Kidney (tissue), 14 donors: Measurements from ENCODE around the gene FOS. TPM values are rescaled to one million over a fixed set of nuclear protein-coding genes. Genes with fewer than 3 reads are reported as not detected.

Experiments
- DNase-seq, 5 donors: peaks; one replicate each; pipeline ENCODE4 v3.0.0-alpha.2; 2013 to 2020
- FAIRE-seq: peaks from 2 replicates; lab custom pipeline; 2012; peaks lifted over from hg19 to GRCh38; lab: Jason Lieb, UNC
- H3K27ac ChIP-seq, 2 donors: one replicate each; pipeline ENCODE4 v1.7.0; 2013; ENCODE audit warnings: low read depth in 2 of 2, low read length in 2 of 2, inconsistent platforms in 1 of 2
- H3K27me3 ChIP-seq: one replicate; pipeline ENCODE4 v1.7.1; 2013; ENCODE audit warnings: low read length, inconsistent platforms; ENCODE audit not compliant: control insufficient read depth, insufficient read depth
- H3K36me3 ChIP-seq, 3 donors: one replicate each; pipeline versions ENCODE4 v1.7.0 to v1.7.1; 2013; ENCODE audit warnings: low read length in 3 of 3, control low read depth in 1 of 3, inconsistent platforms in 1 of 3; ENCODE audit not compliant: insufficient read depth in 3 of 3, control insufficient read depth in 2 of 3
- H3K4me1 ChIP-seq, 3 donors: one replicate each; pipeline versions ENCODE4 v1.7.0 to v1.7.1; 2013; ENCODE audit warnings: low read length in 3 of 3, inconsistent platforms in 1 of 3, low read depth in 1 of 3; ENCODE audit not compliant: control insufficient read depth in 2 of 3, insufficient read depth in 2 of 3
- H3K4me3 ChIP-seq, 3 donors: one replicate each; pipeline versions ENCODE4 v1.7.0 to v1.8.1; 2013; ENCODE audit warnings: low read length in 3 of 3, control low read depth in 1 of 3, inconsistent platforms in 1 of 3
- H3K9ac ChIP-seq, 3 donors: one replicate each; pipeline versions ENCODE4 v1.7.0 to v1.7.1; 2013; ENCODE audit warnings: low read length in 3 of 3, control low read depth in 1 of 3, inconsistent platforms in 1 of 3
- H3K9me3 ChIP-seq, 3 donors: one replicate each; pipeline versions ENCODE4 v1.7.0 to v1.7.1; 2013; ENCODE audit warnings: low read length in 3 of 3, control low read depth in 1 of 3, inconsistent platforms in 1 of 3; ENCODE audit not compliant: control insufficient read depth in 2 of 3, insufficient read depth in 1 of 3
- CTCF ChIP-seq: IDR thresholded peaks from 3 replicates; pipeline ENCODE4 v1.5.1; 2012; ENCODE audit warnings: mild to moderate bottlenecking, moderate library complexity, borderline replicate concordance; ENCODE audit not compliant: insufficient read depth; ENCODE audit errors: extremely low read depth
- intact Hi-C: fragments of 100-400 bp; cut with DNase I; formaldehyde crosslinking; loops from one replicate; pipeline ENCODE4 v1.11.1; 2022
- polyA plus RNA-seq: library from polyadenylated mRNA; stranded (reverse); fragments of 350-450 nt; fragmentation: Illumina TruSeq; extraction: RNeasy Lipid Tissue Mini Kit (QIAGEN cat#74804); gene quantifications from one replicate; pipeline ENCODE4 v1.2.3, GENCODE V29; 2014; ENCODE audit warnings: low read depth, low replicate concordance; ENCODE audit not compliant: insufficient read depth
- total RNA-seq: library from RNA; stranded (reverse); fragmentation: NEBNext Ultra II Directional; extraction: Animal tissue kit (Norgen Biotek cat#: 25700); gene quantifications from one replicate; pipeline ENCODE4 v1.2.1, GENCODE V29; 2021
- donor health status: control.
- donor health status: control.
- donor health status: control.
- donor health status: control.
- donor health status: control.
- donor health status: DM: yes; HTN: yes; CAD: no.
- donor health status: Normal renal cell carcinoma (clear cell type).

The FOS gene
- total and polyA plus RNA-seq, 2 donors from 2014 or later = 116 to 193 TPM

GRCh38 chr14:75273272-75274049 is 5.2 kb upstream of the FOS start:
- H3K4me1 ChIP-seq = peaks cover 0 to 19% (median 9%) of the 10 kb centered on the region in 3 donors
- FAIRE-seq = no peak
- TF ChIP-seq CTCF = no peak

GRCh38 chr14:75274050-75274898 is 4.4 kb upstream of the FOS start:
- DNase-seq (peak in 1 of 5 donors; percentile 59), FAIRE-seq (no peak)
- Histone ChIP-seq H3K9me3 (no peaks in the 10 kb centered on the region), H3K4me3 (no peak overlapping the region), H3K27me3 (peaks cover under 1% of the 10 kb centered on the region), H3K36me3 (no peaks in the 10 kb centered on the region), H3K4me1 (peaks cover 0 to 19% (median 11%) of the 10 kb centered on the region in 3 donors), H3K9ac (no peak overlapping the region), H3K27ac (no peak overlapping the region)
- no peak for TF ChIP-seq CTCF
- intact Hi-C loops = no loop called here

More at GRCh38 chr14:75273272-75274049, 5.2 kb upstream of the FOS start:
- Histone ChIP-seq H3K27ac (peak overlapping the region in 1 of 2 donors; percentile 7), H3K36me3 (no peaks in the 10 kb centered on the region), H3K27me3 (no peaks in the 10 kb centered on the region), H3K9me3 (no peaks in the 10 kb centered on the region), H3K9ac (peak overlapping the region in 1 of 3 donors; percentile 38), H3K4me3 (no peak overlapping the region)
- intact Hi-C loops = no loop called here
- peak in 1 of 5 donors; percentile 70 for DNase-seq

- FAIRE-seq (no peak), DNase-seq (peak in 1 of 5 donors; percentile 29)
- Histone ChIP-seq H3K9me3 (no peaks in the 10 kb centered on the region), H3K27me3 (peaks cover 6% of the 10 kb centered on the region), H3K27ac (peak overlapping the region in 1 of 2 donors; percentile 35), H3K4me1 (peaks cover 0 to 19% (median 17%) of the 10 kb centered on the region in 3 donors), H3K9ac (no peak overlapping the region), H3K36me3 (peaks cover 0 to 7% (median 0%) of the 10 kb centered on the region in 3 donors), H3K4me3 (no peak overlapping the region)
- intact Hi-C loops = no loop called here
- no peak for TF ChIP-seq CTCF
Measured at GRCh38 chr14:75274899-75275569, 3.6 kb upstream of the FOS start.
